Measurements from ENCODE around the gene XKR3.
"Not testable (repeated sequence)": the region's sequence is repeated elsewhere in the genome, so short reads cannot be mapped to it uniquely, and the experiment has no call there.

XKR3 gene

GRCh38 chr22:16781074-16781763 is 44.0 kb downstream of the XKR3 start:
- Histone ChIP-seq H3K27me3 (ENCODE audit: insufficient read depth, low read length) (no peaks in the 10 kb centered on the region), H3K4me3 (ENCODE audit: low read length) (no peak overlapping the region), H3K4me1 (ENCODE audit: insufficient read depth, low read length) (no peaks in the 10 kb centered on the region), H3K36me3 (ENCODE audit: insufficient read depth, low read length) (no peaks in the 10 kb centered on the region), H3K9ac (ENCODE audit: low read depth, low read length) (no peak overlapping the region), H3K9me3 (ENCODE audit: insufficient read depth, low read depth, low read length) (peaks cover 5% of the 10 kb centered on the region; the same call in 1 of the 2 replicates), H3K27ac (ENCODE audit: low read depth, low read length) (no peak overlapping the region)
- 74% methylated on average over 11 of the region's 11 CpGs for WGBS

- 50% methylated on average over 2 of the region's 2 CpGs for WGBS
- H3K4me3 ChIP-seq (ENCODE audit: low read length): no peak overlapping the region
- no peak overlapping the region for H3K27ac ChIP-seq (ENCODE audit: low read depth, low read length)
- H3K36me3 ChIP-seq (ENCODE audit: insufficient read depth, low read length): no peaks in the 10 kb centered on the region
- H3K9ac ChIP-seq (ENCODE audit: low read depth, low read length): no peak overlapping the region
- H3K27me3 ChIP-seq (ENCODE audit: insufficient read depth, low read length): no peaks in the 10 kb centered on the region
- no peaks in the 10 kb centered on the region for H3K4me1 ChIP-seq (ENCODE audit: insufficient read depth, low read length)
- H3K9me3 ChIP-seq (ENCODE audit: insufficient read depth, low read depth, low read length): peaks cover 5% of the 10 kb centered on the region
These were observed 47.8 kb downstream of the XKR3 start for GRCh38 chr22:16777284-16777924.

GRCh38 chr22:16776080-16776479 is 49.1 kb downstream of the XKR3 start:
- H3K27me3 ChIP-seq (ENCODE audit: insufficient read depth, low read length): no peaks in the 10 kb centered on the region
- H3K4me1 ChIP-seq (ENCODE audit: insufficient read depth, low read length): no peaks in the 10 kb centered on the region
- H3K36me3 ChIP-seq (ENCODE audit: insufficient read depth, low read length): no peaks in the 10 kb centered on the region
- no peak overlapping the region for H3K9ac ChIP-seq (ENCODE audit: low read depth, low read length)
- 83% methylated on average over 1 of the region's 3 CpGs for WGBS
- no peak overlapping the region for H3K4me3 ChIP-seq (ENCODE audit: low read length)
- no peak overlapping the region for H3K27ac ChIP-seq (ENCODE audit: low read depth, low read length)
- H3K9me3 ChIP-seq (ENCODE audit: insufficient read depth, low read depth, low read length): peaks cover 5% of the 10 kb centered on the region

GRCh38 chr22:16774911-16775500 is 50.2 kb downstream of the XKR3 start:
- no peaks in the 10 kb centered on the region for H3K27me3 ChIP-seq (ENCODE audit: insufficient read depth, low read length)
- peaks cover 5% of the 10 kb centered on the region for H3K9me3 ChIP-seq (ENCODE audit: insufficient read depth, low read depth, low read length)
- 20% methylated on average over 2 of the region's 2 CpGs for WGBS
- H3K9ac ChIP-seq (ENCODE audit: low read depth, low read length): no peak overlapping the region
- H3K4me3 ChIP-seq (ENCODE audit: low read length): no peak overlapping the region
- no peaks in the 10 kb centered on the region for H3K4me1 ChIP-seq (ENCODE audit: insufficient read depth, low read length)
- no peaks in the 10 kb centered on the region for H3K36me3 ChIP-seq (ENCODE audit: insufficient read depth, low read length)
- no peak overlapping the region for H3K27ac ChIP-seq (ENCODE audit: low read depth, low read length)

- H3K4me1 ChIP-seq (ENCODE audit: insufficient read depth, low read length); H3K9ac ChIP-seq (ENCODE audit: low read depth, low read length); H3K27me3 ChIP-seq (ENCODE audit: insufficient read depth, low read length); H3K36me3 ChIP-seq (ENCODE audit: insufficient read depth, low read length); H3K27ac ChIP-seq (ENCODE audit: low read depth, low read length); H3K9me3 ChIP-seq (ENCODE audit: insufficient read depth, low read depth, low read length); H3K4me3 ChIP-seq (ENCODE audit: low read length): not testable (repeated sequence)
- 85% methylated on average over 2 of the region's 4 CpGs for WGBS
These were observed 53.6 kb downstream of the XKR3 start for GRCh38 chr22:16771569-16771968.

- H3K4me1 ChIP-seq (ENCODE audit: insufficient read depth, low read length); H3K27me3 ChIP-seq (ENCODE audit: insufficient read depth, low read length); H3K36me3 ChIP-seq (ENCODE audit: insufficient read depth, low read length); H3K27ac ChIP-seq (ENCODE audit: low read depth, low read length); H3K9ac ChIP-seq (ENCODE audit: low read depth, low read length); H3K4me3 ChIP-seq (ENCODE audit: low read length): not testable (repeated sequence)
- 95% methylated on average over 1 of the region's 2 CpGs for WGBS
- H3K9me3 ChIP-seq (ENCODE audit: insufficient read depth, low read depth, low read length): peaks cover 13% of the 10 kb centered on the region
These were observed 57.3 kb downstream of the XKR3 start for GRCh38 chr22:16767927-16768326.

GRCh38 chr22:16762224-16762623 is 63.0 kb downstream of the XKR3 start:
- H3K36me3 ChIP-seq (ENCODE audit: insufficient read depth, low read length); H3K9ac ChIP-seq (ENCODE audit: low read depth, low read length); H3K4me1 ChIP-seq (ENCODE audit: insufficient read depth, low read length); H3K4me3 ChIP-seq (ENCODE audit: low read length); H3K27me3 ChIP-seq (ENCODE audit: insufficient read depth, low read length); H3K27ac ChIP-seq (ENCODE audit: low read depth, low read length): not testable (repeated sequence)
- 69% methylated on average over 1 of the region's 2 CpGs for WGBS
- H3K9me3 ChIP-seq (ENCODE audit: insufficient read depth, low read depth, low read length): peaks cover 37% of the 10 kb centered on the region

- H3K4me3 ChIP-seq (ENCODE audit: low read length); H3K36me3 ChIP-seq (ENCODE audit: insufficient read depth, low read length); H3K9ac ChIP-seq (ENCODE audit: low read depth, low read length); H3K27me3 ChIP-seq (ENCODE audit: insufficient read depth, low read length); H3K4me1 ChIP-seq (ENCODE audit: insufficient read depth, low read length); H3K27ac ChIP-seq (ENCODE audit: low read depth, low read length): not testable (repeated sequence)
- WGBS: 56% methylated on average over 2 of the region's 4 CpGs
- H3K9me3 ChIP-seq (ENCODE audit: insufficient read depth, low read depth, low read length): peaks cover 35% of the 10 kb centered on the region
These were observed 64.8 kb downstream of the XKR3 start for GRCh38 chr22:16760416-16760815.

GRCh38 chr22:16749282-16749681 is 75.9 kb downstream of the XKR3 start:
- H3K9me3 ChIP-seq (ENCODE audit: insufficient read depth, low read depth, low read length): peaks cover 31% of the 10 kb centered on the region
- 54% methylated on average over 4 of the region's 4 CpGs for WGBS
- H3K9ac ChIP-seq (ENCODE audit: low read depth, low read length): not testable (repeated sequence)

GRCh38 chr22:16748160-16748929 is 76.9 kb downstream of the XKR3 start:
- WGBS: 90% methylated on average over 44 of the region's 45 CpGs
- H3K27me3 ChIP-seq (ENCODE audit: insufficient read depth, low read length); H3K27ac ChIP-seq (ENCODE audit: low read depth, low read length); H3K4me1 ChIP-seq (ENCODE audit: insufficient read depth, low read length); H3K9ac ChIP-seq (ENCODE audit: low read depth, low read length); H3K36me3 ChIP-seq (ENCODE audit: insufficient read depth, low read length); H3K4me3 ChIP-seq (ENCODE audit: low read length): not testable (repeated sequence)
- H3K9me3 ChIP-seq (ENCODE audit: insufficient read depth, low read depth, low read length): peaks cover 36% of the 10 kb centered on the region

More at GRCh38 chr22:16749282-16749681, 75.9 kb downstream of the XKR3 start:
- not testable (repeated sequence) for H3K27me3 ChIP-seq (ENCODE audit: insufficient read depth, low read length); H3K4me1 ChIP-seq (ENCODE audit: insufficient read depth, low read length); H3K36me3 ChIP-seq (ENCODE audit: insufficient read depth, low read length); H3K27ac ChIP-seq (ENCODE audit: low read depth, low read length); H3K4me3 ChIP-seq (ENCODE audit: low read length)

Measured in HUES64 (cell line).